ENCODE data around the gene CASP2.

GRCh38 chr7:143303733-143304132 lies 15.6 kb downstream of the CASP2 start:
- TF ChIP-seq POLR2A (IDR thresholded peaks at IDR 0.05): no peak
- TF ChIP-seq CTCF (IDR thresholded peaks at IDR 0.05): no peak
